ENCODE measurements around the gene PUS10.

DNA sequence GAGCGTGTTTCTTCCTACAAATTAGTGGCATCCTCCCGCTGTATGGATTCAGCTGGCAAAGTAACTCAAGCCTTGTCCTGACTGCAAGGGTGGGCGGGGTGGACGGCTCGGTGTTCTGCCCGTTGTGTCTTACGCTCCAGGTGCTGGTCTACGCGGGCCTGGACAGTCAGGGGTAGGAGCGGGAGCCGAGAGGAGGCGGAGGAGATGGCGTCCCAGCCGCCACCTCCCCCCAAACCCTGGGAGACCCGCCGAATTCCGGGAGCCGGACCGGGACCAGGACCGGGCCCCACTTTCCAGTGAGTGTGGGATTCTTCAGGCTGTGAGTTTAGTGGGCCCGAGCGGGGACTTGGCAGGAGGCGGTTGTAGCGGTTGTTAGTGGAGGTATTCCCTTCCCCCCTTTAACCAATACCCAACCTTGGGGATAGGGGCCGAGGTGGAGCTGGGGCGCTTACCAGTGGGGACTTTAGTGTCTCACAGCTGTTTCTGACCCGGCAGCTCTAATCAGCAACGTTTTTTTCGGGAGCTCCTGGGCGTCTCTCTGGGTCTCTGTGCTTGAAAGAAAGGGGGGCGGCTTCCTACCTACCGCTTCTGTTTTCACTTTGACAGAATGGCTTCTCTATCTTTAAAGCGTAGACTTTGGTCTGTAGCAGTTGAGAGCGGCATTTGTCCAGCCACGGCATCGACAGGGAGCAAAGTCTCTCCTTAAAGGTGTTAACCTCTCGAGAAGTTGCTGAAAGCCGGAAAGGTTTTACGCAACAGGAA, at the start of gene PUS10, which contains the start of gene PEX13:
- TF ChIP-seq, protein P1, sequence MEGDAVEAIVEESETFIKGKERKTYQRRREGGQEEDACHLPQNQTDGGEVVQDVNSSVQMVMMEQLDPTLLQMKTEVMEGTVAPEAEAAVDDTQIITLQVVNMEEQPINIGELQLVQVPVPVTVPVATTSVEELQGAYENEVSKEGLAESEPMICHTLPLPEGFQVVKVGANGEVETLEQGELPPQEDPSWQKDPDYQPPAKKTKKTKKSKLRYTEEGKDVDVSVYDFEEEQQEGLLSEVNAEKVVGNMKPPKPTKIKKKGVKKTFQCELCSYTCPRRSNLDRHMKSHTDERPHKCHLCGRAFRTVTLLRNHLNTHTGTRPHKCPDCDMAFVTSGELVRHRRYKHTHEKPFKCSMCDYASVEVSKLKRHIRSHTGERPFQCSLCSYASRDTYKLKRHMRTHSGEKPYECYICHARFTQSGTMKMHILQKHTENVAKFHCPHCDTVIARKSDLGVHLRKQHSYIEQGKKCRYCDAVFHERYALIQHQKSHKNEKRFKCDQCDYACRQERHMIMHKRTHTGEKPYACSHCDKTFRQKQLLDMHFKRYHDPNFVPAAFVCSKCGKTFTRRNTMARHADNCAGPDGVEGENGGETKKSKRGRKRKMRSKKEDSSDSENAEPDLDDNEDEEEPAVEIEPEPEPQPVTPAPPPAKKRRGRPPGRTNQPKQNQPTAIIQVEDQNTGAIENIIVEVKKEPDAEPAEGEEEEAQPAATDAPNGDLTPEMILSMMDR (conservative IDR thresholded peaks at IDR 0.05; ENCODE audit: low read length): no peak
- no peak for TF ChIP-seq EZH2phosphoT487 (IDR thresholded peaks at IDR 0.05; ENCODE audit: borderline replicate concordance, low read depth, low read length)
